ENCODE results near the gene SSUH2.

Gene SSUH2

DNA sequence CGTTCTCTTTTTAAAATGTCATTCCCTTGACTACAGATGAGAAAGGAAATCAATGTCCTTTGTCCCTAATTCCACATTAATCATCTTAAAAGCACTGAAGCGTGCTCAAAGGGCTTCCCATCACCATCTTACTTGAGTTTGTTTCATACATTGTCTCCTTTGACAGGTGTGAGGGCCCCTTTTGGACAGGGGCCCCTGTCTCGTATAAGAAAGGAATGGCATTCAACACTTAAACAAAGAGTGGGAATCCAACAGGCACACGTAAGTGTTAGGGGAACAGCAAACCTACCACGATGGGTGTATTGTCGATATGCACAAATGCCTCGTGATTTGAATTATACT is 5.0 kb downstream of the SSUH2 start:
- no peak for DNase-seq

DNA sequence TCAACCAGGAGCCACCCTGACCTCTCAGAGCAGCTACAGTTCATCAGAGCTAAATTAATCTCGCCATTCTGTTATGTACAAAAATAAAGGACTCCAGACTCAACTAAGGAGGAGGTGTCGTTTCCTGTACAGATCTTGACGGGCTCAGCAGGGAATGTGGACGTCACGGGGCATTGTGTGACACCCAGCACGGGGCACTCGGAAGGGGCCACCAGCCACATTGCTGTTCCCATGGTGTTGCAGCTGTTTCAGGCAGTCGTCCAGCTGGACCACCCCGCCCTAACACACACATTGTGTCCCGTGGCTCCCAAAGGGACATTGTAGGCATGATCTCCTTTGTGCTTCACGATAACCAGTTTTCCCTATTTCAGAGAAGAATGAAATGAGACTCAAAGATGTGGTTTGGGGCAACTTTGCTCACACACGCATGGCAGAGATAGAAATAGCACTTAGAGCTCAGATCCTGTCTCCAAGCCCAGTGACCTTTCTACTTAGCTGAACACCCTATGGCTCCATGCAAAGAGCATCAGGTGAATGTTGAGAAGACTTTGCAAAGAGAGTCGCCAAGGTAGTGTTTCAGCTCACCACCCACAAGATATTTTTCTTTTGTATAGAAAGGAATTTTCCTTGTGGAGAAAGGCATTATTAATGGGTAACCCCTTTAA is 5.5 kb downstream of the SSUH2 start:
- DNase-seq, result no peak

DNA sequence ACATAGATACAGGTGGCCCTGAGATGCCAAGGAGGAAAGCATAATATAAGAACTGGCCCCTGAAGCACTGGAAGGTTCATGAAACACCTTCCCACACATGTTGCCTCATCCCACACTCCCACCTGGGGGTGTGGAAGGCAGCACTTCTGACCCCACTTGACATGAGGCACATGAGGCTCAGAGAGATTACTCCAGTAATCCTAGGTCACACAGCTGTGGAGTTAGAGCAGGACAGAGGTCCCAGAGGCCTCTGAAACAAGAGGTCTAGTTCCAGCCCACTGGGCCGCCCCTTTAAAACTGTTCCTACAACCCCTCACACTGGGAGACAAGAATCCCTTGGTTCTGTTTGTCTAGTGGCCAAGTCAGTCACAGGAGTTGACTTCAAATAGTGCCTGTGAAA is 7.2 kb downstream of the SSUH2 start:
- no peak for DNase-seq

DNA sequence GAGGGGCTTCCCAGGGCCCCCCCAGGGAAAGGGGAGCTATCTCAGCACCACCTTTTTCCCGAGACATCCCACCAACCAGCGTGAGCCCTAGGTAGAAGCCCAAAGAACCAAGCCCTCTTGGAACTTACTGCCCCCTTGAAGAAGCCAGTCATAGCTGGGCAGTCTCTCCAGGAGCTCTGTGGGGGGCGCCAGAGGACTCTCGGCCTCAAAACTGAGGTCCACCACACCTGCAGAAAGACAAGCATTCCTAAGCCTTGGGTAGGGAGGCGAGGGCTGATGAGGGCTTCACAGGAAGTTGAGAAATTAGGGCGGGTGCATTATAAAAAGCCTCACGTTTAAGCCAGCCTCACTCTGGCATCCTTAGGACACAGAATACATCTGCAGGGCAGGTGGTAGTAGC is 9.0 kb downstream of the SSUH2 start:
- DNase-seq, result no peak

DNA sequence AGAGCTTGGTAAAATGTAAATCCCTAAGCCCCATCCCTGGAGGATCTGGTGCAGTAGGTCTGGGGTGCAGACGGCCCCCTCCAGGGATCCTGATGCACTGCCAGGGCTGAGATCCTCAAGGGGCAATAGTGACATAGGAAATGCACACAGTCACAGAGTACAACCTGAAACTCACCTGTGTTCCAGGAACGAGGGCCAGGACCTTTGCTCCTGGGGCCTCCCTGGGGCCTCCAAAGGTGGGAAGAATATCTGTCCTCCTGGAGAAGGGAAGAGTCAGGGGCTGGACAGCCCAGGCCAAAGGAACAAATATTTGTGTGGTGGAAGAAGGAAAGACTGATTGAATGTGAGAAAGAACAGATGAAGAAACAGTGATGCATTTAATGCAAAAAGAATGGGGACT is 9.5 kb downstream of the SSUH2 start:
- DNase-seq, result no peak

DNA sequence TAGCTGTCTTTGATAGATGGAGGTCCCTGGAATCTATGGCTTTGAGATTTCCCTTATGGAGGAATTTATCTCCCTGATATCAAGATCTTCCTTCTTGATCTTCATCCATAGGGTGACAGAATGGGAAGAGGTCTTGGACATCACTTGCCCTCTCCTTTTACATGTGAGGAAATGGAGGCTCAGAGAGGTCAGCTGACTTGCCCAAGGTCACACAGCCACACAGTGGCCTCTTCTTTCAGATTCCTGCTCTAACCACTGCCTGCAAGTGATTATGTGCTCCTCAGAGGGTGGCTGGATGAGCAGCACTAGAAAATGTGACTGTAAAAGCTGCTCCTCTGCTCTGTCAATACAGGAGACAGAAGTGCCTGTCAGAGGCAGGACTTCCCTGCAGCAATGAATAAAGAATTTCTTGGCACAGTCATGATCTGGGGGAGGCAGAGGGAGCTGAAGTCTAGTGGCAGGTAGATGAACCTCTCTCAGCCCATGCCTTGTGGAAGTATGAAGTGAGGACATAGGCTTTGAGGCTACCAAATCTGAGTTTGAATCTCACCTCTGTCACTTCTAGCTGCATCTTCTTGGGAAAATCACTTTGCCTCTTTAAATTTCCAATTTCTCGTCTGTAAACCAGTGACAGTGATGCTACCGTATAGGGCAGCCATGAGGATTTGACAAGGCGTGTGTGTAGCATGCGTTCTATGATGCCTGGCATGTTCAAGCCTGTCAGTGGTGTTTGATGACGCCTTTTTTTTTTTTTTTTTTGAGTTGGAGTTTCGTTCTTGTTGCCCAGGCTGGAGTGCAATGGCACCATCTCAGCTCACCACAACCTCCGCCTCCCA is 12.0 kb downstream of the SSUH2 start:
- DNase-seq, result no peak

DNA sequence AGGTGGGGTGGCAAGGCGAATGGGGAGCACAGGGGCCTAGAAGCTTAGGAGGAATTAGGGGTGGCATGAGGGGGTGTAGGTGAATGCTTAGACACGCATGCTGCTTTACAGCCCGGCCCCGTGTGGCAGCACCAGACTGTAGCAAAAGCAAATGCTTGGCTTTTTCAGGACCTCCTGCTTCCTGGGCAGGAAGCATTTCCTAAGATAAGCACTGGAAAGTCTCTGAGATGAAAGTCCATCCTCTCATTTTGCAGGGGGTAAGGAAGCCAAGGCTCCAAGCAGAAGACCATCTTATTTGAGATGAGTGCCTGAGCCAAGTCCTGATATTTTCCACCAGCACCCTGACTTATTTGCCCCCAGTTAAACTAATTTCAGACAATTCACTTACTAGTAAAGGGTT is 12.9 kb downstream of the SSUH2 start:
- DNase-seq, result no peak

DNA sequence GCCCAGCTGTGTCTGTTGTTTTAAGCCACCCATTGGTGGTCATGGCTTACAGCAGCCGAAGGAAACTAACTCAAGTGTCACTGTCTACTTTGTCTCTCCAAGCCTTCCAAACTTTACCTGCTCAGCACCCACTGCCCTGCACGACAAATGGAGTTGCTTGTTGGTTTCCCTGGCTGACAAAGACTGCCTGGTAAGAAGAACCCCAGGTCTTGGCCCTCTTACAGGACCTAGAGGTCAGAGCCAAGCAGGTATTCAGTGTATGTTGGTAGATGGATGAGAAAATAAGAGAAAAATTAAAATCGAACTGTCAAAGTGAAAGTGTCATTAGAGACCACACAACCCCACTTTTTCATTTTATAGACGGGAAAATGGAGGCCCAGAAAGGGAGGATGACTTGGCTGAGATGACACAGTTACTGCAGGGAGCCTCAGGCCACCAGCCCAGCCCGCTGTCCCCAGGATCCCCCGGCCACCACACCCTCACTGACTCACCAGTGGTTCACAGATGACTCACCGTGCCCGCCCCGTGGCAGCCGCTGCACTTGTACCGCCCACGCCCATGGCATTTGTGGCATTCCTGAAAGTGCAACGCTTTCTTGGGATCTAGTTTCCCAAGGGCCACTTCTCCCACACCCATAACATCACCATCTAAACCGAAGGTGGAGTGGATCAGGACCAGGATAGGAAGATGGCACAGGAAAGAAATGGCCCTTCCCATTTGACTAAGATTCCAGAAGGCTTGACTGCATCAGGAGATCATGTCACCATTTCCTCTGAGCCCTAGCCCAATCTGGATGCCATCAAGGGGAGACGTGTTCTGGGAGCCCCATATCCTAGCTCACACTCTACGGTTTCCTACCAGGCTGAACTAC is 15.2 kb downstream of the SSUH2 start:
- no peak for DNase-seq

DNA sequence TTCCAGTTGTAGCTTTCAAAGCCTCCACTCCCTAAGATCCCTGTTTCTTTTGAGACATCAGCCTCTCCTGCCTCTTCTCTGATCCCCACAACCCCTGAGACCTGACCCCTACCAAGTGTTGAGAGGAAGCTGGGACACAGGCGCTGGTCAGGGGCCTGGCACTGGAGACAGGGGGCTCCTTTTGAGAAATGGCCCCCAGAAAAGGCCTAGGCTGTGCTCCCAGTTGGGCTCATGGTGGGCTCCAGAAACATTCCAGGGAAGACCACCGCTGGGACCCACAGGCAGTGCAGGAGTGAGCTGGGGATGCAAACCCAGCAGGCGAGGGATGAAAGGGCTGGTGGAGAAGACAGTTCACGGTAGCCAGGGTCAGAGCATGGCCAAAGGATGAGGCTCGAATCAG is 16.6 kb downstream of the SSUH2 start:
- no peak for DNase-seq

DNA sequence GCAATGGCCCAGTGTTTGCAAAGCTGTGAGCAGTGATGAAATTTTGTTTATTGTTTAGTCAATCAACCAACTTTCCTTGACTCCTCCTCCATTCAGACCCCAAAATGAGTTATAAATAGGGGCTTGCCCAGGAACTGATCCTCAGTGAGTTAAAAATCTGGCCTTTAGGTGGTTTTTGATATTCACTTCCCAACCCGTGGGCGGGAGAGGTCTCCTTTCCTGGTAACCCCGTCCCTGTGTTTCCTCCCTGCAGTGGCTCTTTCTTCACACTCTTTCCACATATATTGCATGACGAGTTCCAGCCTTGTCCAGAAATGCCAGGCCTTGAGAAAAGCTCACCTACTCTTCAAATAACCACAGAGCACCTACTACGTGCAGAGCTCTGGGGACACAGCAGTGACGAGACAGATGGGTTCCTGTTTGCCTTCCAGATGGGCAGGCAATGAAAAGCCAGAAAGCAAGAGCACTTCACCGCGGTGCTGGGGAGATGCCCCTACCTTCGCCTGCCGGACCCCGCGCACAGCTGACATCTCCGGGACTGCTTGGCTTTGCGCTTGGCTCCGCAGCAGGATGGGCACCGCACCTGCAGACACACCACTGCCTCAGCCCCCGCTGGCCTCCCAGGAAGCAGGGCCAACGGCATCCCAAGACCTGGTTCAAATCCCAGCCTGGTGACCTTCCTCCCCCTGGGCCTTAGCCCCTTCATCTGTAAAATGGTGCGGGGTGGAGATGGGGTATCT is 17.2 kb downstream of the SSUH2 start:
- no peak for DNase-seq

DNA sequence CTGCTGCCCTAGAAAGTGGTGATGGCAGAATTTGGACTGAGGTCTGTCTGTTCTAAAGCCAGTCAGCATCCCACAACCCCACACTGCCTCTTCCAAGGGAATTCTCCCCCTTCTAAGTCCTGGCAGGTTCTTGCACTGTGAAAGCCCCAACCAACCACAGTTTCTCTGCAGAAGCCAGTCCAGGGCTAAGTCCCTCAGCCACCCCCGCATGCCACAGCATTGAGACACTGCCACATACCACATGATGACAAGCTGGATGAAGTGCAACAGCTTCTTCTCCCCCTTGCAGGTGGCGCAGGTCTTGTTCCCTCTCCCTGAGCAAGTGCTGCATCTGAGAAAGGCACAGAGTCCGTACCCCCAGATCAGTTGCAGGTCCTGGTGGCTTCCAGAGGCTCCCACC is 18.6 kb downstream of the SSUH2 start:
- no peak for DNase-seq

DNA sequence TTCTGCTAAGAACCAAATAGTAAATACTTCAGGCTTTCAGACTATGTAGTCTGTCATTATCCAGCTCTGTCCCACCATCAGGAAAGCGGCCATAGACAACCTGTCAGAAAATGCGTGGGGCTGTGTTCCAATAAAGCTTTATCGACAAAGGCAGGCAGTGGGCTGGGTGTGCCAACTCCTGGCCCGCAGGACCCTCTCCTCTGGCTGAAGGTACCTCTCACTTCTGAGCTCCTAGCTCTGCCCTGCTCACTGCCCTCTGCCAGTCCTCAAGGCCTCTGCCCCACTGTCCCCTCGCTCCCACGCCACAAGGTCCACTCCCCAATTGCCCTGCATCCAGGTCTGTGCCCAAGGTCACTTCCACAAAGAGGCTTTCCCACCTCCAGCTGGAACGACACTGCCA is 20.0 kb downstream of the SSUH2 start:
- DNase-seq, result no peak

DNA sequence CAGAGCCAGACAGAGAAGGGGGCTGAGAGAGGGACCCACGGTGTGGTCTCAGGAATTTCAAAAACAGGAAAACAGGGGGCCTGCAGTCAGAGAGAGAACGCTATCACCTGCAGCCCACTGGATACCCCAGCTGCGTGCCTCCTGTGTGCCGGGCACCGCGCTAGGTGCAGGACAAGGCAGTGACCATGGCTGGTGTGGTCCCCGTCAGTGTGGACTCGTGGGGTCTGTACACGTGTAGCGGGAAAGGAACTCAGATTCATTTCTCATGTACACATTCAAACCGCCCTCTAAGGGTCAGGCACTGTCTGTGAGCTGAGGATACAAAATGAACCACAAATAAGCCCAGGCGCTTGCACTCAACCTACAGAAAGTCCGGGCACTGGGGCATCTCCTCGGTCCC is 20.9 kb downstream of the SSUH2 start:
- no peak for DNase-seq

DNA sequence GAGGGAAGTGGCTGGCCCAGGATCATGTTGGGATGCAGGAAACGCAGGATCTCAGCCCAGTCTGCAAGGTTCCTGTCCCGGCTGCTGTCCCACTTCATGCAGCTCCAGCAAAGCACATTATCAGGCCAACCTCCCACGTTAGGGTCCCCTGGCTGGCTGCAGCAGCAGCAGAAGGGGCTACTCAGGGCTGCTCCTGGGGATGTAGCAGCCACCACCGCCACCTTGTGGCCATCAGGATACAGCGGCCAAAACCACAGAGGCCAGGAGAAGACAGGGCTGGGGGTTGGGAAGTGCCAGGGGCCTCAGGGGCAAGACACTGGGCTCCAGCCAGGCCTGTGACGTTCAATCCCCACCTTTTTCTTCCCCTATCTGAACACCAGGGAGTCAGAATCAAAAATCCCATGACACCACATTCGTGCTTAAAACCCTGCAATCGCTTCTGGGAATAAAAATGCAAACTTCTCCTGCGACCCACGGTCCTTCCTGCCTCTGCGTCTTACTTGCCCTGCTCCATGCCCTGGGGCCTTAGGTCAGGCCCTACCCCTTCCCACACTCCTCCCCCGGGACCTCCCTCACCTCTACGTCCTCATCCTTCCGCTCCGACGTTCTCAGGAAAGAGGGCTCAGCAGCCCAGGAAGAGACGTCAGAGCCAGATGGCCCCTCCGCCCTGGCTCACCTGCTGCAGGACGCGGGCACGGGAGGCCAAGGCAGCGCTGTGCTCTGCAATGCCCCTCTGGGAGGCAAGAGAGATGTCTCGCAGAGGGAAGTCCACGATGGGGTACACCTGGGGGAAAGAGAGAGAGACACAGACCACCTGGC is 21.5 kb downstream of the SSUH2 start:
- DNase-seq, result peak; percentile 50

DNA sequence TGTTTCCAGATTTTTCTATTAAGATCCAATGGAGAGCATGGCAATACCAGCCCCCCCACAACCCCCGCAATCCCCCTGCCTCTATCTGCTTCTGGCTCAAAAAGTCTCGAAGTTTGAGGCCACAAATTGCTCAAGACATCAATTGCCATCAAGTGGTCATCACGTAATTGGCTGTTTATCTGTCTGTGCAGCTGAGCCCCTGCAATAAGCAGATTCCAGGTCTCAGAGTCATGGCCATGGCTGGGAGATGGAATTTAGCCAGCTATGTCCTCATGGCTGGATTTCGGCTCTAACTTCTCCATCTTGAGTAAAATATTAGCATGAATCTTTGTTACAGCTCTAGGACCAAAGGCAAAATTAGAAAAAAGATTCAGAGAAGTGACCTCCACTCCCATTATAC is 22.7 kb downstream of the SSUH2 start:
- no peak for DNase-seq

DNA sequence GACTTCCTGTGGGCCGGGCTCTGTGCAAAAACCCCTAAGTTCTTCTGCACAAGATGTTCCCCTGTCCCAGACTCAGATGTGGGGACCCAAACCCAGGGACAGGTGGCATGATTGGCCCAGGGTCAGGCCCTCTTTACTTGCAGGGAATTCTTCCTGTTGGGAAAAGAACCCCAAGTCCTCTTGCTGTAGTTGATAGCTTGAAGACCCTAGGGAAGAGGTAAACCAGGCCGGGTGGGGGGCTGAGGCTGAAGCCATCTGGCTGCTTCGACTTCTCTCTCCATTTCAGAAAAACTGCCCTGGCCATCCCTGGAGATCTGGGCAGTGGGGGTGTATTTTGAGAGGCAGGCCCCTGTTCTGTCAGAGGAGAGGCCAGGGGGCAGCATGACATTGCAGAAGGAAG is 23.5 kb downstream of the SSUH2 start:
- DNase-seq, result no peak

DNA sequence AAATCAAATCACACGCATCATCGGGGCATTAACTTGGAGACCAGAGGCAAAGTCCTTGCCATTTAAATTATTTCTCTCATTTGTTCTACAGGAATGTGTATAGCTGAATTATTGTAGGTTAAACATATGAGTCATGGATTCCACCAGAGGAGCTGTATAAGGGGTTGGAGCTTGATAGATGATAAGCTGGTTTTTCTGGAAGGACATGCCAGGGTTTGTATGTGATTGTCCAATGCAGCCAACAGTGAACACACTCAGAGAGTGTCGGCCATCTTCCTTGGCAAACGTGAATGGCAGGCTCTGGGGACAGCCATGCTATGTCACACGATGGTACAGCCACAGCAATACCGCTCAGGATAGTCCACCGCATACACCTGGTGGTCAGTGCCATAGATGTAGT is 25.1 kb downstream of the SSUH2 start:
- DNase-seq, result no peak

DNA sequence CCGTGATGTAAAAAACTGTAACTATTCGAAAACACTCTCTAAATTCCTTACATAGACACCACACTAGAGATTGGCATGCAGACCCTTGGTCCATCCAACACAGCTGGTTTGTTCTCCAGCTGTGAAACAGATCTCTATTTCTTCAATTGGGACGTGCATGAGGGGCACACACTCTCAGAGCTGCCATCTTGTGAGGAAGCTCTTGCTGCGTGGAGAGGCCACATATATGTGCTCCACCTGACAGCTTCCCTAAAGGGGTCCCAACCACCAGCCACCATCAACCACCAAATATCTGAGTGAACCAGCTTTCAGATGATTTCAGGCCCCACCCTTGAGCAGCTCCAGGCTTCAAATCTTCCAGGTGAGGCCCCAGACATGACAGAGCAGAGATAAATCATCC is 25.6 kb downstream of the SSUH2 start:
- DNase-seq, result no peak

DNA sequence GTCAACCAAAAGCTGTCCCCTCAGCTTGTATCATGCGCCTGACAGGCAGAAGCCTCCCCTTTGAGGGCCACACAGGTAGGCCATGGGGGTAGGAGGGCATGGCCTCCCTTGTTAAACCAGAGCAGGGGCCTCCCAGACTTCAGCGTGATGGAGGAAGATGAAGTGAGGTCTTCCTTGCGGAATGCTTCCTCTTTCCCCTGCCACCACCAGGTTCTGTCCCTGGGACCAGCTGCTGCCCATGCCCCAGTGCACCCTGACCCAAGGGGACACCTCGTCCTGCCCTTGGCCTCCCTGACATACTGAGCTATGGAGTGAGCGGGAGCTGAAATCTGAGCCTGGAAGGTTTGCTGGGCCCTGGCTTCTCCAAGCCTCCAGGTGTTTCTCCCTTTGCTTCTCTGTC is 26.7 kb downstream of the SSUH2 start:
- DNase-seq, result no peak

DNA sequence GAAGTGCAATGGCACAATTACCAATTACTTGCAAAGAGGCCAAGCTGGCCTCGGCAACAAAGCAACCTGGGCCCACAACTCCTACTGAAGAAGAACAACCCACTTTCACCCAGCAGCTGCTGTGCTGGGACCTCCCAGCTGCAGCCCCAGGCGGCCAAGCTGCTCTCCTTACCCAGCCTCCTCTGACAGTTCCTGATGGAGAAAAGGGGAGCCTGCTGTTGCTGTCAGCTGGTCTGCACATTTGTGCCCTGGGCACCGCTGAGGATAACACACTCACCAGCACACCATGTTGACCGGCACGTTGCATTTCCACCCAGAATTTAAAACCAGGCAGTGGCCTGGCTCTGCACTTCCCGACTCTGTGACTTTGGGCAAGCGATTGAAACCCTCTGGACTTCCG is 33.6 kb downstream of the SSUH2 start:
- no peak for DNase-seq

DNA sequence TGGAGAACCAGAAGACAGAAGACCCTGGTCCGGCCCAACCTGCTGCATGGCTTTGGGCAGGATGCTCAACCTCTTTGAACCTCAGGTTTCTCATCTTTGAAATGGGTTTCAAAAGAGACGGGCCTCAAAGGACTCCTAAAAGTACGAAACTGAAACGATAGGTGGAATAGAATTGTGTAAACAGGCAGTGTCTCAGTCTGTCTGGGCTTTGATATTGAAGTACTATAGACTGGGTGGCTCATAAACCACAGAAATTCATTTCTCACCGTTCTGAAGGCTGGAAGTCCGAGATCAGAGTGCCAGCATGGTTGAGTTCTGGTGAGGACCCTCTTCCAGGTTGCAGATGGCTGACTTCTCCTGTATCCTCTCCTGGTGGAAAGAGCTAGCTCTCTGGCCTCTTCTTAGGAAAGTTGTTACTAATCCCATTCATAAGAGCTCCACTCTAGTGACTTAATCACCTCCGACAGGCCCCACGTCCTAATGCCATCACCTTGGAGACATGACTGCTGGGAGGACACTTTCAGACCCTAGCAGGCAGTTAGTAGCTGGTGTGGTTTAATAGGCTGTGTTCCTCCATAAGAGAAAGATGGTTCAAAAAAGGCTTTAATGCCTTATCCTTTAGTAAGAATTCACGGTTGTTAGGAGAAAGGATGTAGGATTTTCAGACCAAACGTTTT is 35.7 kb downstream of the SSUH2 start:
- DNase-seq, result no peak
